Measurements from ENCODE around the gene ACTN1. TPM values are rescaled to one million over a fixed set of nuclear protein-coding genes. Genes with fewer than 3 reads are reported as not detected.

The ACTN1 gene
- total and polyA plus RNA-seq, 10 of the 15 experiments (the other 5 are each of a cell fraction or from before 2014, with no cell fraction given): 0.14 to 39.4 (median 2.6) TPM

DNA sequence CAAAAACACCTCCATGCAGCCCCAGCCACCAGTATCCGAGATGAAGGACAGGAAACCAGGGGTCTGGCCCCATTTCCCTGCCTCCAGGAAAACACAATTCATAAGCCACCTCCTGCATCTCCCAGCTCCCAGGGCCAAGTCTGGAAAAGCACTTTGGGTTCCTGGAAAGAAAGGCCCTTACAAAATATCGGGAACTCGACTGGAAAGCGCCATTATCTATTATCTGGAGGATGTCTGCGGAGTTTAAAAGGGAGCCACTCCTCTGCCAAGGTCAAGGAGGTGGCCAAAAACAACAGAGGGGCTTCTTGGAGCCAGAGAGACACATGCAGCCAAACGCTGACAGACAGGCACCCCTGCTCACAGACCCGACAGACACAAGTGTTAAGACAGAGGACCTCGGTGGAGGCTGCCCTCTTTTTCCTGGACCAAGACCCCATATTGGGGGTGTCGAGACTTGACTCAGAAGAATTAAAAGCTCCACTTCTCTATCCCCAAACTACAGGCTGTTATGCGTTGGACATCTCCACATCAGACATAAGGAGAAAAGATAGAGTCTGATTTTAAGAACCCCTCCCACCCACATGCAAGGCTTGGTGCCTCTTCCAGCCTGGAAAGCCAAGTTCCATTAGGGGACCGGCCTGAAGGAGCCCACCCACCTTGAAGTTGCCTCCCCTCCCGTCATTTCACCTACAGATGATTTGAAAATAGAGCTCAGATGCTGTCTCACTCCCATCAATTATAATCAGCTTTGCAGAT is 9.6 kb downstream of the ACTN1 start:
- in situ Hi-C loops (cut with MboI): no loop called here
- intact Hi-C loops (cut with micrococcal nuclease; ENCODE audit: unreplicated experiment): no loop called here
- BruUV-seq (replicated peaks): no TSS peak
- POLR2A ChIA-PET: interaction anchor here (0.6 to 1.7 kb wide), 2 partner anchors 10 to 479 kb away, joined by 3 to 5 read pairs; no protein-coding TSS in a partner anchor
- SMC1A ChIA-PET (ENCODE audit: uncharacterized antibody, unreplicated experiment): interaction anchor here (0.6 to 1.4 kb wide), 3 partner anchors 10 to 85 kb away, joined by 3 to 4 read pairs (median 4); no protein-coding TSS in a partner anchor
- CTCF ChIA-PET: interaction anchor here (1.0 to 1.3 kb wide), 2 partner anchors 58 to 121 kb away, joined by 3 read pairs; no protein-coding TSS in a partner anchor
- Histone ChIP-seq H3K27me3 (replicated peaks in 1 of 2; ENCODE audit: control insufficient read depth in 2 of 2, insufficient read depth in 2 of 2, low read length in 1 of 2) (no peaks in the 10 kb centered on the region), H3K4me2 (ENCODE audit: control insufficient read depth, insufficient read depth) (no peak overlapping the region), H3K4me1 (ENCODE audit: control insufficient read depth, insufficient read depth, low read length) (no peaks in the 10 kb centered on the region), H3K4me3 (no peak overlapping the region), H3K79me2 (ENCODE audit: control insufficient read depth, insufficient read depth, low read length) (no peaks in the 10 kb centered on the region), H2AFZ (ENCODE audit: control insufficient read depth, low read depth, low read length) (no peak overlapping the region), H3K9me3 (replicated peaks; ENCODE audit: control insufficient read depth, insufficient read depth, low read length) (peaks cover 11% of the 10 kb centered on the region; the same call in 2 of the 3 replicates), H4K20me1 (ENCODE audit: control insufficient read depth, insufficient read depth) (no peaks in the 10 kb centered on the region), H3K9ac (ENCODE audit: control insufficient read depth, insufficient read depth, low read length) (no peak overlapping the region), H3K27ac (ENCODE audit: control insufficient read depth, insufficient read depth) (no peak overlapping the region), H3K36me3 (ENCODE audit: control insufficient read depth in 2 of 2, insufficient read depth in 2 of 2, low read length in 1 of 2) (no peaks in the 10 kb centered on the region; a peak in 2 of 4 replicates)
- DNase-seq (ENCODE audit: low read depth, low spot score) (no peak), ATAC-seq (no peak), FAIRE-seq (no peak)
- TF ChIP-seq PAX5 (IDR thresholded peaks at IDR 0.05; ENCODE audit: borderline replicate concordance, low read depth, low read length) (no peak), SMAD1 (IDR thresholded peaks at IDR 0.05; ENCODE audit: low read depth, partially characterized antibody) (no peak), BACH1 (IDR thresholded peaks at IDR 0.05; ENCODE audit: borderline replicate concordance) (no peak), PML (IDR thresholded peaks at IDR 0.05; ENCODE audit: low read length) (no peak), KAT2A (conservative IDR thresholded peaks at IDR 0.05; ENCODE audit: control insufficient read depth, low read depth, low read length) (no peak), ATF7 (IDR thresholded peaks at IDR 0.05; ENCODE audit: low read depth) (no peak), MTA2 (IDR thresholded peaks at IDR 0.05; ENCODE audit: low read depth) (no peak)
- TF ChIP-seq, protein P1, sequence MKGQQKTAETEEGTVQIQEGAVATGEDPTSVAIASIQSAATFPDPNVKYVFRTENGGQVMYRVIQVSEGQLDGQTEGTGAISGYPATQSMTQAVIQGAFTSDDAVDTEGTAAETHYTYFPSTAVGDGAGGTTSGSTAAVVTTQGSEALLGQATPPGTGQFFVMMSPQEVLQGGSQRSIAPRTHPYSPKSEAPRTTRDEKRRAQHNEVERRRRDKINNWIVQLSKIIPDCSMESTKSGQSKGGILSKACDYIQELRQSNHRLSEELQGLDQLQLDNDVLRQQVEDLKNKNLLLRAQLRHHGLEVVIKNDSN (IDR thresholded peaks at IDR 0.05; ENCODE audit: borderline replicate concordance, extremely low read length, insufficient read depth, low read depth, low read length): no peak
- TF ChIP-seq, protein P2, sequence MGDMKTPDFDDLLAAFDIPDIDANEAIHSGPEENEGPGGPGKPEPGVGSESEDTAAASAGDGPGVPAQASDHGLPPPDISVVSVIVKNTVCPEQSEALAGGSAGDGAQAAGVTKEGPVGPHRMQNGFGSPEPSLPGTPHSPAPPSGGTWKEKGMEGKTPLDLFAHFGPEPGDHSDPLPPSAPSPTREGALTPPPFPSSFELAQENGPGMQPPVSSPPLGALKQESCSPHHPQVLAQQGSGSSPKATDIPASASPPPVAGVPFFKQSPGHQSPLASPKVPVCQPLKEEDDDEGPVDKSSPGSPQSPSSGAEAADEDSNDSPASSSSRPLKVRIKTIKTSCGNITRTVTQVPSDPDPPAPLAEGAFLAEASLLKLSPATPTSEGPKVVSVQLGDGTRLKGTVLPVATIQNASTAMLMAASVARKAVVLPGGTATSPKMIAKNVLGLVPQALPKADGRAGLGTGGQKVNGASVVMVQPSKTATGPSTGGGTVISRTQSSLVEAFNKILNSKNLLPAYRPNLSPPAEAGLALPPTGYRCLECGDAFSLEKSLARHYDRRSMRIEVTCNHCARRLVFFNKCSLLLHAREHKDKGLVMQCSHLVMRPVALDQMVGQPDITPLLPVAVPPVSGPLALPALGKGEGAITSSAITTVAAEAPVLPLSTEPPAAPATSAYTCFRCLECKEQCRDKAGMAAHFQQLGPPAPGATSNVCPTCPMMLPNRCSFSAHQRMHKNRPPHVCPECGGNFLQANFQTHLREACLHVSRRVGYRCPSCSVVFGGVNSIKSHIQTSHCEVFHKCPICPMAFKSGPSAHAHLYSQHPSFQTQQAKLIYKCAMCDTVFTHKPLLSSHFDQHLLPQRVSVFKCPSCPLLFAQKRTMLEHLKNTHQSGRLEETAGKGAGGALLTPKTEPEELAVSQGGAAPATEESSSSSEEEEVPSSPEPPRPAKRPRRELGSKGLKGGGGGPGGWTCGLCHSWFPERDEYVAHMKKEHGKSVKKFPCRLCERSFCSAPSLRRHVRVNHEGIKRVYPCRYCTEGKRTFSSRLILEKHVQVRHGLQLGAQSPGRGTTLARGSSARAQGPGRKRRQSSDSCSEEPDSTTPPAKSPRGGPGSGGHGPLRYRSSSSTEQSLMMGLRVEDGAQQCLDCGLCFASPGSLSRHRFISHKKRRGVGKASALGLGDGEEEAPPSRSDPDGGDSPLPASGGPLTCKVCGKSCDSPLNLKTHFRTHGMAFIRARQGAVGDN (IDR thresholded peaks at IDR 0.05): no peak
- RAD21 ChIA-PET (ENCODE audit: unreplicated experiment): no interaction called here
- WGBS (ENCODE audit: insufficient coverage, insufficient replicate concordance, low lambda C conversion rate, missing lambda C conversion rate): 49% methylated on average over 12 of the region's 12 CpGs

All from GM12878 (cell line).